Activated naive CD4-positive, alpha-beta T cell treated with anti-CD3 and anti-CD28 coated beads for 36 hours (primary cell): ENCODE measurements around the gene ATP6V1G3. TPM values are rescaled to one million over a fixed set of nuclear protein-coding genes. Genes with fewer than 3 reads are reported as not detected.
"Not testable (repeated sequence)": the region's sequence is repeated elsewhere in the genome, so short reads cannot be mapped to it uniquely, and the experiment has no call there.

Experiments
- CTCF ChIA-PET: fragments of 350-600 bp; sonication (Branson Sonifier 250); formaldehyde crosslinking; loops from one replicate; lab custom pipeline; 2021; ENCODE audit warnings: antibody characterized with exemption; lab: Charles Lee
- DNase-seq: peaks from one replicate; pipeline ENCODE4 v3.0.0-alpha.2; 2020
- H3K27ac Mint-ChIP-seq: one replicate; pipeline ENCODE4 v1.8.0; 2021; ENCODE audit warnings: mild to moderate bottlenecking, mixed read lengths
- H3K27me3 Mint-ChIP-seq: one replicate; pipeline ENCODE4 v1.8.0; 2021; ENCODE audit warnings: low read depth, mixed read lengths
- H3K36me3 Mint-ChIP-seq: one replicate; pipeline ENCODE4 v1.8.0; 2021; ENCODE audit warnings: low read depth, mixed read lengths
- H3K4me1 Mint-ChIP-seq: one replicate; pipeline ENCODE4 v1.8.0; 2021; ENCODE audit warnings: low read depth, mixed read lengths
- H3K4me3 Mint-ChIP-seq: one replicate; pipeline ENCODE4 v1.8.0; 2021; ENCODE audit warnings: mild to moderate bottlenecking, moderate library complexity, mixed read lengths
- H3K9me3 Mint-ChIP-seq: one replicate; pipeline ENCODE4 v1.8.0; 2021; ENCODE audit warnings: mixed read lengths
- intact Hi-C: fragments of 100-400 bp; cut with micrococcal nuclease; formaldehyde crosslinking; loops from one replicate; pipeline ENCODE4 v1.15.1; 2023
- total RNA-seq, 2 experiments: library from RNA; stranded (reverse); gene quantifications; one replicate each; pipeline ENCODE4 v1.2.3, GENCODE V29; 2021

ATP6V1G3 gene
- total RNA-seq, 2 experiments from 2014 or later: not detected

- intact Hi-C loops: no loop called here
- Mint-ChIP-seq H3K27ac (no peak overlapping the region), H3K9me3 (no peaks in the 10 kb centered on the region), H3K36me3 (no peaks in the 10 kb centered on the region), H3K27me3 (no peaks in the 10 kb centered on the region), H3K4me1 (peaks cover 14% of the 10 kb centered on the region), H3K4me3 (no peak overlapping the region)
- CTCF ChIA-PET: no interaction called here
- DNase-seq: no peak
Observed at GRCh38 chr1:198494658-198495103, 45.8 kb downstream of the ATP6V1G3 start.

- no peak for DNase-seq
- Mint-ChIP-seq H3K4me3 (no peak overlapping the region), H3K27ac (no peak overlapping the region), H3K9me3 (no peaks in the 10 kb centered on the region), H3K36me3 (no peaks in the 10 kb centered on the region), H3K27me3 (no peaks in the 10 kb centered on the region), H3K4me1 (peaks cover 14% of the 10 kb centered on the region)
- intact Hi-C loops: no loop called here
- CTCF ChIA-PET: no interaction called here
Observed at GRCh38 chr1:198494139-198494538, 46.3 kb downstream of the ATP6V1G3 start.

- H3K27me3 Mint-ChIP-seq: no peaks in the 10 kb centered on the region
- CTCF ChIA-PET: no interaction called here
- H3K27ac Mint-ChIP-seq: no peak overlapping the region
- no peaks in the 10 kb centered on the region for H3K36me3 Mint-ChIP-seq
- no peak for DNase-seq
- H3K9me3 Mint-ChIP-seq: no peaks in the 10 kb centered on the region
- intact Hi-C loops: no loop called here
- H3K4me1 Mint-ChIP-seq: peaks cover 13% of the 10 kb centered on the region
- H3K4me3 Mint-ChIP-seq: no peak overlapping the region
Observed at GRCh38 chr1:198493329-198493728, 47.2 kb downstream of the ATP6V1G3 start.

GRCh38 chr1:198492872-198493271 lies 47.6 kb downstream of the ATP6V1G3 start:
- CTCF ChIA-PET: no interaction called here
- no peaks in the 10 kb centered on the region for H3K9me3 Mint-ChIP-seq
- H3K36me3 Mint-ChIP-seq: no peaks in the 10 kb centered on the region
- peaks cover 8% of the 10 kb centered on the region for H3K4me1 Mint-ChIP-seq
- intact Hi-C loops: no loop called here
- DNase-seq: no peak
- H3K27ac Mint-ChIP-seq: no peak overlapping the region
- no peaks in the 10 kb centered on the region for H3K27me3 Mint-ChIP-seq
- H3K4me3 Mint-ChIP-seq: no peak overlapping the region

- CTCF ChIA-PET: no interaction called here
- Mint-ChIP-seq H3K4me3 (no peak overlapping the region), H3K4me1 (no peaks in the 10 kb centered on the region), H3K9me3 (no peaks in the 10 kb centered on the region), H3K36me3 (no peaks in the 10 kb centered on the region), H3K27me3 (no peaks in the 10 kb centered on the region), H3K27ac (no peak overlapping the region)
- intact Hi-C loops: no loop called here
- no peak for DNase-seq
Observed at GRCh38 chr1:198491596-198491995, 48.9 kb downstream of the ATP6V1G3 start.

GRCh38 chr1:198491028-198491427 lies 49.5 kb downstream of the ATP6V1G3 start:
- Mint-ChIP-seq H3K9me3 (no peaks in the 10 kb centered on the region), H3K27me3 (no peaks in the 10 kb centered on the region), H3K27ac (no peak overlapping the region), H3K36me3 (no peaks in the 10 kb centered on the region), H3K4me1 (no peaks in the 10 kb centered on the region), H3K4me3 (no peak overlapping the region)
- intact Hi-C loops: no loop called here
- CTCF ChIA-PET: no interaction called here
- DNase-seq: no peak

- no peaks in the 10 kb centered on the region for H3K4me1 Mint-ChIP-seq
- no peak overlapping the region for H3K4me3 Mint-ChIP-seq
- no peaks in the 10 kb centered on the region for H3K9me3 Mint-ChIP-seq
- H3K36me3 Mint-ChIP-seq: no peaks in the 10 kb centered on the region
- CTCF ChIA-PET: interaction anchor here (1.0 to 1.2 kb wide), 2 partner anchors 24 to 51 kb away, joined by 3 read pairs; no protein-coding TSS in a partner anchor
- no peak for DNase-seq
- intact Hi-C loops: no loop called here
- H3K27ac Mint-ChIP-seq: no peak overlapping the region
- no peaks in the 10 kb centered on the region for H3K27me3 Mint-ChIP-seq
Observed at GRCh38 chr1:198490224-198490623, 50.3 kb downstream of the ATP6V1G3 start.

- Mint-ChIP-seq H3K27ac (no peak overlapping the region), H3K9me3 (no peaks in the 10 kb centered on the region), H3K4me1 (no peaks in the 10 kb centered on the region), H3K4me3 (no peak overlapping the region), H3K27me3 (no peaks in the 10 kb centered on the region), H3K36me3 (no peaks in the 10 kb centered on the region)
- DNase-seq: no peak
- CTCF ChIA-PET: no interaction called here
- intact Hi-C loops: no loop called here
Observed at GRCh38 chr1:198486903-198487302, 53.6 kb downstream of the ATP6V1G3 start.

- DNase-seq: no peak
- H3K4me3 Mint-ChIP-seq: no peak overlapping the region
- intact Hi-C loops: no loop called here
- H3K9me3 Mint-ChIP-seq: peaks cover 2% of the 10 kb centered on the region
- no peak overlapping the region for H3K27ac Mint-ChIP-seq
- H3K27me3 Mint-ChIP-seq: no peaks in the 10 kb centered on the region
- CTCF ChIA-PET: no interaction called here
- no peaks in the 10 kb centered on the region for H3K36me3 Mint-ChIP-seq
- H3K4me1 Mint-ChIP-seq: no peaks in the 10 kb centered on the region
Observed at GRCh38 chr1:198483645-198484044, 56.8 kb downstream of the ATP6V1G3 start.

- no peak overlapping the region for H3K4me3 Mint-ChIP-seq
- H3K36me3 Mint-ChIP-seq: no peaks in the 10 kb centered on the region
- peaks cover 2% of the 10 kb centered on the region for H3K9me3 Mint-ChIP-seq
- H3K27me3 Mint-ChIP-seq: no peaks in the 10 kb centered on the region
- intact Hi-C loops: no loop called here
- DNase-seq: no peak
- CTCF ChIA-PET: no interaction called here
- H3K4me1 Mint-ChIP-seq: no peaks in the 10 kb centered on the region
- no peak overlapping the region for H3K27ac Mint-ChIP-seq
Observed at GRCh38 chr1:198483006-198483405, 57.5 kb downstream of the ATP6V1G3 start.

- H3K9me3 Mint-ChIP-seq: peaks cover 2% of the 10 kb centered on the region
- intact Hi-C loops: no loop called here
- H3K27ac Mint-ChIP-seq: no peak overlapping the region
- DNase-seq: no peak
- no peaks in the 10 kb centered on the region for H3K27me3 Mint-ChIP-seq
- no peaks in the 10 kb centered on the region for H3K36me3 Mint-ChIP-seq
- no peak overlapping the region for H3K4me3 Mint-ChIP-seq
- H3K4me1 Mint-ChIP-seq: no peaks in the 10 kb centered on the region
- CTCF ChIA-PET: interaction anchor here (1.7 to 1.9 kb wide), 2 partner anchors 16 to 17 kb away, joined by 4 read pairs; no protein-coding TSS in a partner anchor
Observed at GRCh38 chr1:198481661-198482060, 58.8 kb downstream of the ATP6V1G3 start.

- CTCF ChIA-PET: interaction anchor here (0.6 to 1.9 kb wide), 3 partner anchors 15 to 708 kb away, joined by 3 to 4 read pairs (median 4); no protein-coding TSS in a partner anchor
- Mint-ChIP-seq H3K4me1 (no peaks in the 10 kb centered on the region), H3K36me3 (no peaks in the 10 kb centered on the region), H3K27me3 (no peaks in the 10 kb centered on the region), H3K9me3 (peaks cover 3% of the 10 kb centered on the region), H3K27ac (no peak overlapping the region), H3K4me3 (no peak overlapping the region)
- DNase-seq: no peak
- intact Hi-C loops: no loop called here
Observed at GRCh38 chr1:198480876-198481275, 59.6 kb downstream of the ATP6V1G3 start.

GRCh38 chr1:198477354-198477753 lies 63.1 kb downstream of the ATP6V1G3 start:
- H3K9me3 Mint-ChIP-seq: peaks cover 17% of the 10 kb centered on the region
- H3K4me1 Mint-ChIP-seq, DNase-seq, CTCF ChIA-PET, H3K27ac Mint-ChIP-seq, intact Hi-C loops, H3K36me3 Mint-ChIP-seq, H3K27me3 Mint-ChIP-seq, H3K4me3 Mint-ChIP-seq: not testable (repeated sequence)
